ENCODE measurements around the gene MSANTD1.
A peak's percentile ranks its signal among the peaks of the same experiment; 100 is the strongest.

The MSANTD1 gene

GRCh38 chr4:3217266-3217665, 31.7 kb upstream of the MSANTD1 start:
- DNase-seq (no peak), ATAC-seq (no peak)

- ATAC-seq, result no peak
Observed at GRCh38 chr4:3217771-3218170, 31.2 kb upstream of the MSANTD1 start.

GRCh38 chr4:3218824-3219760, 29.9 kb upstream of the MSANTD1 start:
- no peak for ATAC-seq

More at GRCh38 chr4:3217771-3218170, 31.2 kb upstream of the MSANTD1 start:
- no peak for DNase-seq

GRCh38 chr4:3219761-3220475, 29.0 kb upstream of the MSANTD1 start:
- no peak for ATAC-seq

More at GRCh38 chr4:3218824-3219760, 29.9 kb upstream of the MSANTD1 start:
- no peak for DNase-seq

GRCh38 chr4:3220476-3221183, 28.3 kb upstream of the MSANTD1 start:
- ATAC-seq (peak; percentile 12), DNase-seq (no peak)

More at GRCh38 chr4:3219761-3220475, 29.0 kb upstream of the MSANTD1 start:
- no peak for DNase-seq

- peak; percentile 41 for ATAC-seq
Observed at GRCh38 chr4:3221184-3221494, 27.8 kb upstream of the MSANTD1 start.

GRCh38 chr4:3221996-3222395, 27.0 kb upstream of the MSANTD1 start:
- no peak for ATAC-seq
- DNase-seq, result no peak

More at GRCh38 chr4:3221184-3221494, 27.8 kb upstream of the MSANTD1 start:
- DNase-seq, result no peak

GRCh38 chr4:3223346-3223745, 25.6 kb upstream of the MSANTD1 start:
- DNase-seq (no peak), ATAC-seq (no peak)

- ATAC-seq (no peak), DNase-seq (no peak)
Observed at GRCh38 chr4:3223956-3224748, 24.8 kb upstream of the MSANTD1 start.

GRCh38 chr4:3225071-3225850, 23.7 kb upstream of the MSANTD1 start:
- ATAC-seq (no peak), DNase-seq (no peak)

- no peak for ATAC-seq
Observed at GRCh38 chr4:3225936-3226335, 23.0 kb upstream of the MSANTD1 start.

GRCh38 chr4:3226467-3226866, 22.5 kb upstream of the MSANTD1 start:
- no peak for ATAC-seq
- DNase-seq, result no peak

More at GRCh38 chr4:3225936-3226335, 23.0 kb upstream of the MSANTD1 start:
- no peak for DNase-seq

GRCh38 chr4:3226944-3227343, 22.0 kb upstream of the MSANTD1 start:
- no peak for ATAC-seq
- DNase-seq, result no peak

- ATAC-seq (no peak), DNase-seq (no peak)
Observed at GRCh38 chr4:3227878-3228675, 20.9 kb upstream of the MSANTD1 start.

- no peak for DNase-seq
- no peak for ATAC-seq
Observed at GRCh38 chr4:3228881-3229280, 20.1 kb upstream of the MSANTD1 start.

GRCh38 chr4:3229328-3229727, 19.6 kb upstream of the MSANTD1 start:
- DNase-seq (no peak), ATAC-seq (no peak)

GRCh38 chr4:3229964-3230363, 19.0 kb upstream of the MSANTD1 start:
- DNase-seq, result no peak
- no peak for ATAC-seq

GRCh38 chr4:3231471-3231870, 17.5 kb upstream of the MSANTD1 start:
- DNase-seq, result no peak
- ATAC-seq, result no peak

- ATAC-seq (no peak), DNase-seq (no peak)
Observed at GRCh38 chr4:3232001-3232400, 17.0 kb upstream of the MSANTD1 start.

- no peak for ATAC-seq
- no peak for DNase-seq
Observed at GRCh38 chr4:3232871-3233271, 16.1 kb upstream of the MSANTD1 start.
